ENCODE results near the gene ATAD3C. TPM values are rescaled to one million over a fixed set of nuclear protein-coding genes. Genes with fewer than 3 reads are reported as not detected.
"Not testable (repeated sequence)": the region's sequence is repeated elsewhere in the genome, so short reads cannot be mapped to it uniquely, and the experiment has no call there.

ATAD3C gene
- total RNA-seq, 1 donor from 2014 or later: 2.8 TPM

DNA sequence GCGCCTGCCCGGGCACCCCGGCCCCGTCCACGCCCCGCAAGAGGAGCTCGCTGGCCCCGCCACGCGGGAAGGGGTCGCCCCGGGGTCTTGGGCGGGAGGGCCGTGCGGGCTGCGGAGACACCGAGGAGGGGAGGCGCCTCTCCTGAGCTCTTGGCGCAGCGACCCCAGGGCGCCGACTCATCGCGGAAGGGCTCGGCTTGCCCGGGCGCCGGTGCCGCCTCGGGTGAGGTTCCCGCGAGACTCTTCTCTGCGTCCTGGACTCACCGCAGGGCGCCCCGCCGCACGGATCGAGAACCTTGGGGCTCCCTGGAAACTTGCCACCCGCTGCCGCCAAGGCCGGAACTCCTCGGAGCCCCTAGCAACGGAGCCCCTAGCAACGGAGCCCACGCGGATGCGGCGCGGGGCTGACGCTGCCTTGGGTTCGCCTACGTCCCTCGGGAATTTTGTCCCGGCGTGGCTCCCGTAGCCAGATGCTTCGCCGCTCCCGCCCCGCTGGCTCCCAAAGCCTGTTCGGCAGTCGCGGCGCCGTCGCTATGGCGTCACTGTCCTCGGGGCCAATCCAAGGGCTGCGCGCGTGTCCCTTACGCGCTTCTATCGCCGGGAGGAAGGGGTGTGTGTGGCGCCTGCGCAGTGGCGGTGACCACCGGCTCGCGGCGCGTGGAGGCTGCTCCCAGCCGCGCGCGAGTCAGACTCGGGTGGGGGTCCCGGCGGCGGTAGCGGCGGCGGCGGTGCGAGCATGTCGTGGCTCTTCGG lies 62.2 kb downstream of the ATAD3C start, which contains the start of gene ATAD3A:
TSS of gene ATAD3A (plus strand) at position 630 of the 753 bp plus-strand sequence. CDS start at position 737, 107 bp downstream.
- no peaks in the 10 kb centered on the region for H3K9me3 ChIP-seq (replicated peaks)
- TF ChIP-seq CTCF (IDR thresholded peaks at IDR 0.05; ENCODE audit: borderline replicate concordance): no peak
- peak within 1 kb of the TSS; percentile 95 for H3K27ac ChIP-seq (replicated peaks)
- H3K36me3 ChIP-seq: peaks cover 5% of the 10 kb centered on the region
- H3K4me1 ChIP-seq: peaks cover 25% of the 10 kb centered on the region
- no peaks in the 10 kb centered on the region for H3K27me3 ChIP-seq (ENCODE audit: low read depth)
- intact Hi-C loops (cut with micrococcal nuclease): no loop called here
- H3K4me3 ChIP-seq: peak within 1 kb of the TSS; percentile 86
- peak; percentile 99 for DNase-seq

GRCh38 chr1:1512425-1512824 lies 62.9 kb downstream of the ATAD3C start:
- H3K36me3 ChIP-seq; H3K27me3 ChIP-seq (ENCODE audit: low read depth); intact Hi-C loops (cut with micrococcal nuclease); H3K9me3 ChIP-seq (replicated peaks); DNase-seq: not testable (repeated sequence)
- H3K4me3 ChIP-seq: peak overlapping the region; percentile 86
- peak overlapping the region; percentile 95 for H3K27ac ChIP-seq (replicated peaks)
- H3K4me1 ChIP-seq: peaks cover 25% of the 10 kb centered on the region

DNA sequence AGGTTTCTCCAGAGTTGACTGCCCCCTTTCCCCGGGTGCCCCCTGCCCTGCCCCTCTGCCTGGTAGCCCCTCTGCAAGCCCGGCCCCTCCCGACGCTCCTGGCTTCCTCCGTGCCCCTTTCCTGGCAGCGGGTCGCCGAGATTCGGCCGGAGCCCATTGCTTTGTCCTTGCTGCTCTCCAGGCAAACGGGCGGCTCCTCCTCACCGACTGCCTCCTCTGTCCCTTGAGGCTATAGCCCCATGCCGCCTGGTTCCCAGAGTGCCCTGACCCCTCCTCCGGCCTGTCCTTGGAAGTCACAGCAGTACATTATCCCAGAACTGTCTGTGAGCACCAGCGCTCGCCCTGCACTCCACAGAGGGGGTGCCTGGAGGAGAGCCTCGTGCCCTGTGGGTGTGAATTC lies 64.2 kb downstream of the ATAD3C start:
- H3K4me3 ChIP-seq; H3K27ac ChIP-seq (replicated peaks); DNase-seq; H3K27me3 ChIP-seq (ENCODE audit: low read depth); H3K9me3 ChIP-seq (replicated peaks); intact Hi-C loops (cut with micrococcal nuclease): not testable (repeated sequence)
- Histone ChIP-seq H3K4me1 (peaks cover 25% of the 10 kb centered on the region), H3K36me3 (peaks cover 13% of the 10 kb centered on the region)

DNA sequence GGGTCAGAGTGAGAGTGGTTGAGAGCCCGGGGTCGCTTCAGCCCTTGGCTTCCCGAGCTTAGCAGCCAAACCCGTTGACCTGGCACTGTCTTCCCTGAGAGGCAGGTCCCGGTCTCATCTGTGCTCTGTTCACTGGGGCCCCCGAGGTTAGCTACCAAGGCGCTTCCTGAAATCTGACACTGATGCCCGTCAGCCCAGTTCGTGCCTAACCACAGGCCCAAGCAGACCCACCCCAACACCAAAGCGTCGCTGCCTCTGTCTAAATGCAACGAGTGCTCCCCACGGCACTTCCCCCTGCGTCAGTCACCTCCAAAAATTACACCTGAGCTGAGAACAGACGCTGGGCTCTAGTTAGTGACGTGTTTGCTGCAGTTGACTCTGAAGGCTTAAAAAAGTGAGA lies 64.9 kb downstream of the ATAD3C start:
- H3K36me3 ChIP-seq: peaks cover 13% of the 10 kb centered on the region
- H3K27me3 ChIP-seq (ENCODE audit: low read depth); DNase-seq; H3K9me3 ChIP-seq (replicated peaks); H3K4me3 ChIP-seq; intact Hi-C loops (cut with micrococcal nuclease); H3K27ac ChIP-seq (replicated peaks): not testable (repeated sequence)
- peaks cover 21% of the 10 kb centered on the region for H3K4me1 ChIP-seq

GRCh38 chr1:1516923-1517322 lies 67.4 kb downstream of the ATAD3C start:
- H3K9me3 ChIP-seq (replicated peaks); H3K4me3 ChIP-seq; intact Hi-C loops (cut with micrococcal nuclease); DNase-seq; H3K27me3 ChIP-seq (ENCODE audit: low read depth); H3K27ac ChIP-seq (replicated peaks); H3K4me1 ChIP-seq: not testable (repeated sequence)
- peaks cover 33% of the 10 kb centered on the region for H3K36me3 ChIP-seq

GRCh38 chr1:1517973-1518620 lies 68.6 kb downstream of the ATAD3C start:
- no peaks in the 10 kb centered on the region for H3K9me3 ChIP-seq (replicated peaks)

DNA sequence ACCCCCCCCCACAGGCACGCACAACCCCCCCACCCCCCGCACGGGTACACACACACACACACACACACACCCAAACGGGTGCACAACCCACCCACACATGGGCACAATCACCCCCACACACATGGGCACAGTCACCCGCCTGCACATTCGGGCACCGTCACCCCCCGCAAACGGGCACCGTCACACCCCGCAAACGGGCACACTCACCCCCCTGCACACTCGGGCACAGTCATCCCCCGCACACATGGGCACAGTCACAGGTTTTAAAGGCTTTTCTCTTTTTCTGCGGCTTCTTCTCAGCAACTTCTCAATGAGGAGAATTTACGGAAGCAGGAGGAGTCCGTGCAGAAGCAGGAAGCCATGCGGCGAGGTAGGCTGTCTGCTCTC lies 69.1 kb downstream of the ATAD3C start:
- H3K36me3 ChIP-seq: peaks cover 46% of the 10 kb centered on the region
- H3K4me1 ChIP-seq; H3K4me3 ChIP-seq; H3K27ac ChIP-seq (replicated peaks); DNase-seq; H3K9me3 ChIP-seq (replicated peaks); H3K27me3 ChIP-seq (ENCODE audit: low read depth); intact Hi-C loops (cut with micrococcal nuclease): not testable (repeated sequence)

More at GRCh38 chr1:1517973-1518620, 68.6 kb downstream of the ATAD3C start:
- peaks cover 42% of the 10 kb centered on the region for H3K36me3 ChIP-seq
- H3K27ac ChIP-seq (replicated peaks): no peak overlapping the region
- H3K27me3 ChIP-seq (ENCODE audit: low read depth): no peaks in the 10 kb centered on the region
- H3K4me3 ChIP-seq: no peak overlapping the region
- no peak for DNase-seq
- intact Hi-C loops (cut with micrococcal nuclease): no loop called here
- no peak for TF ChIP-seq CTCF (IDR thresholded peaks at IDR 0.05; ENCODE audit: borderline replicate concordance)
- H3K4me1 ChIP-seq: peaks cover 3% of the 10 kb centered on the region

Other genes starting within 250 kb of the ATAD3C start
- gene TNFRSF18, start 243.1 kb upstream of the ATAD3C start, total RNA-seq: not detected
- gene TNFRSF4, start 235.5 kb upstream of the ATAD3C start, total RNA-seq: 2.2 TPM
- 114 TPM for gene SDF4, start 217.7 kb upstream of the ATAD3C start, total RNA-seq
- 7.9 TPM for gene B3GALT6, start 217.5 kb upstream of the ATAD3C start, total RNA-seq
- gene C1QTNF12, start 203.0 kb upstream of the ATAD3C start, total RNA-seq: 0.55 TPM
- gene UBE2J2, start 175.8 kb upstream of the ATAD3C start, total RNA-seq: 36.9 TPM
- 3.5 TPM for gene SCNN1D, start 169.3 kb upstream of the ATAD3C start, total RNA-seq
- 49.7 TPM for gene ACAP3, start 141.8 kb upstream of the ATAD3C start, total RNA-seq
- 10.4 TPM for gene PUSL1, start 141.1 kb upstream of the ATAD3C start, total RNA-seq
- gene INTS11, start 125.0 kb upstream of the ATAD3C start, total RNA-seq: 70.1 TPM
- gene CPTP, start 124.9 kb upstream of the ATAD3C start, total RNA-seq: 99.2 TPM
- 0.93 TPM for gene TAS1R3, start 118.4 kb upstream of the ATAD3C start, total RNA-seq
- gene DVL1, start 100.3 kb upstream of the ATAD3C start, total RNA-seq: 93.0 TPM
- 20.2 TPM for gene MXRA8, start 91.1 kb upstream of the ATAD3C start, total RNA-seq
- gene AURKAIP1, start 74.5 kb upstream of the ATAD3C start, total RNA-seq: 219 TPM
- gene CCNL2, start 50.4 kb upstream of the ATAD3C start, total RNA-seq: 46.1 TPM
- 135 TPM for gene MRPL20, start 42.4 kb upstream of the ATAD3C start, total RNA-seq
- 1.7 TPM for gene ANKRD65, start 28.4 kb upstream of the ATAD3C start, total RNA-seq
- 13.7 TPM for gene VWA1, start 14.0 kb upstream of the ATAD3C start, total RNA-seq
- gene ATAD3B, start 22.1 kb downstream of the ATAD3C start, total RNA-seq: 8.3 TPM
- 19.4 TPM for gene ATAD3A, start 62.5 kb downstream of the ATAD3C start, total RNA-seq
- gene TMEM240, start 90.9 kb downstream of the ATAD3C start, total RNA-seq: 7.2 TPM
- 104 TPM for gene SSU72, start 125.2 kb downstream of the ATAD3C start, total RNA-seq
- gene FNDC10, start 150.4 kb downstream of the ATAD3C start, total RNA-seq: 3.6 TPM
- 129 TPM for gene MIB2, start 165.8 kb downstream of the ATAD3C start, total RNA-seq
- 93.8 TPM for gene MMP23B, start 182.5 kb downstream of the ATAD3C start, total RNA-seq
- gene CDK11B, start 209.3 kb downstream of the ATAD3C start, total RNA-seq: 24.3 TPM
- gene SLC35E2B, start 243.1 kb downstream of the ATAD3C start, total RNA-seq: 20.2 TPM